K562 (cell line): ENCODE data around the gene GPAT3. TPM values are rescaled to one million over a fixed set of nuclear protein-coding genes. Genes with fewer than 3 reads are reported as not detected.
A peak's percentile ranks its signal among the peaks of the same experiment; 100 is the strongest.

Experiments
- CREBBP ChIP-seq: IDR thresholded peaks from one replicate; pipeline ENCODE4 v1.6.1; 2012; ENCODE audit warnings: low read depth, mild to moderate bottlenecking, control low read depth, inconsistent platforms, low read length
- NR4A1 ChIP-seq, 2 experiments: fragments of 250-450 bp in 1 of 2; fragments of 450-650 bp in 1 of 2; sonication (Bioruptor Pico) in 1 of 2; IDR thresholded peaks; 2 replicates each; pipeline versions ENCODE4 v1.4.0 to v1.6.1; 2016 to 2020; ENCODE audit warnings: mild to moderate bottlenecking in 2 of 2, missing compliant biosample characterization in 1 of 2, missing genetic modification characterization in 1 of 2, moderate library complexity in 1 of 2
- POLR2AphosphoS5 ChIP-seq: IDR thresholded peaks from 2 replicates; pipeline ENCODE4 v1.6.1; 2011; ENCODE audit warnings: mild to moderate bottlenecking, low read depth, low read length, moderate library complexity; ENCODE audit not compliant: control insufficient read depth, insufficient read depth
- RB1 ChIP-seq: fragments of 450-650 bp; IDR thresholded peaks from 2 replicates; pipeline ENCODE4 v1.6.1; 2017; ENCODE audit warnings: low read depth, mild to moderate bottlenecking
- RBM15 ChIP-seq: fragments of 200-400 bp; formaldehyde crosslinking; IDR thresholded peaks from 2 replicates; pipeline ENCODE4 v1.6.1; 2018; ENCODE audit warnings: mild to moderate bottlenecking, low read length, moderate library complexity; ENCODE audit not compliant: insufficient read depth
- RBM22 ChIP-seq: fragments of 200-400 bp; formaldehyde crosslinking; IDR thresholded peaks from 2 replicates; pipeline ENCODE4 v1.6.1; 2018; ENCODE audit warnings: low read length, low read depth; ENCODE audit not compliant: poor library complexity, severe bottlenecking
- SP1 ChIP-seq: sonication (generic); formaldehyde crosslinking; IDR thresholded peaks from 2 replicates; pipeline ENCODE4 v1.8.1; 2022; ENCODE audit warnings: mild to moderate bottlenecking, missing genetic modification reagents
- SPI1 ChIP-seq: IDR thresholded peaks from 2 replicates; pipeline ENCODE4 v1.6.1; 2011; ENCODE audit warnings: low read depth, low read length, control low read depth, borderline replicate concordance
- TAL1 ChIP-seq: fragments of 450-650 bp; IDR thresholded peaks from 2 replicates; pipeline ENCODE4 v1.6.1; 2016; ENCODE audit warnings: mild to moderate bottlenecking
- TEAD4 ChIP-seq, 2 experiments: sonication (generic) in 1 of 2; formaldehyde crosslinking in 1 of 2; IDR thresholded peaks; 2 replicates each; pipeline versions ENCODE4 v1.6.1 to v1.8.0; 2012 to 2022; ENCODE audit warnings: borderline replicate concordance in 1 of 2, inconsistent platforms in 1 of 2, low read length in 1 of 2, mild to moderate bottlenecking in 1 of 2, missing genetic modification reagents in 1 of 2
- ZEB2 ChIP-seq: fragments of 450-650 bp; IDR thresholded peaks from 2 replicates; pipeline ENCODE4 v1.6.1; 2016
- ZNF217 ChIP-seq: sonication (generic); formaldehyde crosslinking; IDR thresholded peaks from 2 replicates; pipeline ENCODE4 v1.8.0; 2022; ENCODE audit warnings: mild to moderate bottlenecking, missing genetic modification reagents
- ZNF239 ChIP-seq: fragments of 250-450 bp; sonication (Bioruptor Pico); IDR thresholded peaks from 2 replicates; pipeline ENCODE4 v1.4.0; 2020; ENCODE audit warnings: mild to moderate bottlenecking
- ZNF274 ChIP-seq: IDR thresholded peaks from 2 replicates; pipeline ENCODE4 v1.6.1; 2011; ENCODE audit warnings: low read depth, mild to moderate bottlenecking, low read length, moderate library complexity, borderline replicate concordance
- ZNF384 ChIP-seq: IDR thresholded peaks from 2 replicates; pipeline ENCODE4 v1.6.1; 2012; ENCODE audit warnings: low read depth, low read length, improper control_type of control experiment
- ZNF561 ChIP-seq: fragments of 450-650 bp; formaldehyde crosslinking; conservative IDR thresholded peaks from 2 replicates; pipeline ENCODE4 v1.4.0; 2020; ENCODE audit warnings: mild to moderate bottlenecking, moderate library complexity
- ZNF586 ChIP-seq: fragments of 450-650 bp; formaldehyde crosslinking; conservative IDR thresholded peaks from 2 replicates; pipeline ENCODE4 v1.4.0; 2020; ENCODE audit warnings: mild to moderate bottlenecking, moderate library complexity
- ZNF699 ChIP-seq: fragments of 250-450 bp; sonication (Bioruptor Pico); IDR thresholded peaks from 2 replicates; pipeline ENCODE4 v1.8.0; 2021; ENCODE audit warnings: mild to moderate bottlenecking, moderate library complexity; ENCODE audit not compliant: insufficient replicate concordance
- polyA plus RNA-seq, 8 experiments: library from polyadenylated mRNA; depleted of rRNA in 4 of 8; stranded (reverse) in 5 of 8; unstranded in 3 of 8; fragments of >200 nt; fragmentation: Nextera tagmentation in 2 of 8; fragmentation: Illumina TruSeq in 1 of 8; extraction: Ambion mirVana in 2 of 8; extraction: Trizol in 1 of 8; gene quantifications; 2 replicates each; pipeline versions ENCODE4 v1.2.1 to v1.2.3, GENCODE V29; 2011 to 2014; ENCODE audit warnings: inconsistent platforms in 1 of 8, missing spikeins in 1 of 8
- total RNA-seq, 7 experiments: library from RNA; depleted of rRNA in 6 of 7; stranded (reverse); fragments of >200 nt in 6 of 7; fragmentation: Illumina TruSeq in 2 of 7; extraction: Trizol in 2 of 7; gene quantifications; 2 replicates each; pipeline versions ENCODE4 v1.2.1 to v1.2.3, GENCODE V29; 2011 to 2021; ENCODE audit warnings: low replicate concordance in 1 of 7
- TF ChIP-seq, protein P1 (sequence below): fragments of 250-450 bp; sonication (Bioruptor Pico); IDR thresholded peaks from 2 replicates; pipeline ENCODE4 v1.5.0; 2021
- TF ChIP-seq, protein P2 (sequence below): sonication (generic); formaldehyde crosslinking; IDR thresholded peaks from 2 replicates; pipeline ENCODE4 v1.8.0; 2022; ENCODE audit warnings: mild to moderate bottlenecking, low read depth, missing genetic modification reagents
- TF ChIP-seq, protein P3 (sequence below): fragments of 250-450 bp; sonication (Bioruptor Pico); IDR thresholded peaks from 2 replicates; pipeline ENCODE4 v1.4.0; 2020
- TF ChIP-seq, protein P4 (sequence below): fragments of 250-450 bp; sonication (Bioruptor Pico); IDR thresholded peaks from 2 replicates; pipeline ENCODE4 v1.4.0; 2020; ENCODE audit warnings: borderline replicate concordance

GPAT3 gene
- total and polyA plus RNA-seq, 9 of the 15 experiments (the other 6 are each of a cell fraction or from before 2014, with no cell fraction given), result 4.1 to 16.1 (median 13.1) TPM

DNA sequence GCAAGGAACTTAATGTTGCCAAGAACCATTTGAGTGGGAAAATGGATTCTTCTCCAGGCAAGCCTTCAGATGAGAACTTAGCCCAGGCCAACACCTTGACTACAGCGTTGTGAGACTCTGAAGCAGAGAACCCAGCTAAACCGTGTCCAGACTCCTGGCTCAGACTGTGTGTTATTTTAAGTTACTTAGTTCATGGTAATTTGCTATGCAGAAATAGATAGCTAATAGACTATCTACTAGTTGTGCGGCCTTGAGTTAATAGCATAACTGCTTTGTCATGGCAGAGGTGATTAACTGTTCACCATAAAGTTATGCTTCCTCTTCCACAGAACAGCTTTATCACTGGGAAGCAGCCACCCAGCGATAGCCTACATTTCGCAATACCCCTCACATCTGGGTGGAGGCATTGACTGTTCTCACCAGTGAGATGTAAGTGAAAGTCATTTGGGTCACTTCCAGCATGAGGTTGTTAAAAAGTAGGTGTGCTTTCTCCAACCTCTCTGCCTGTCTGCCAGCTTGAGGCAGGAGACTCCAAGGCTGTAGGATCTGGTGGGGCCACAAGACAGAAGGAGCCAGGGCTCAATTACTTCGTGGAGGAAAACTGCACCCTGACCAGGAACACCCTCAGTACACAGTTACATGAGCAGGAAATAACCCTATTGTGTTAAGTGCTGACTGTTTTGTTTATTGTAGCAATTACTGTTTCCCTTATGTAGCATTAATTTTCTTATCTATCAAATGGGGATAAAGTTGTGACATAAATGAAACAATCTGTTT lies 94.2 kb downstream of the GPAT3 start (continued):
- TF ChIP-seq ZNF274, result peak; percentile 66; the same call in 1 of the 2 replicates
- TF ChIP-seq, protein P1, sequence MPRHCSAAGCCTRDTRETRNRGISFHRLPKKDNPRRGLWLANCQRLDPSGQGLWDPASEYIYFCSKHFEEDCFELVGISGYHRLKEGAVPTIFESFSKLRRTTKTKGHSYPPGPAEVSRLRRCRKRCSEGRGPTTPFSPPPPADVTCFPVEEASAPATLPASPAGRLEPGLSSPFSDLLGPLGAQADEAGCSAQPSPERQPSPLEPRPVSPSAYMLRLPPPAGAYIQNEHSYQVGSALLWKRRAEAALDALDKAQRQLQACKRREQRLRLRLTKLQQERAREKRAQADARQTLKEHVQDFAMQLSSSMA, result no peak
- TF ChIP-seq SPI1, result no peak
- TF ChIP-seq ZNF699 (CRISPR knock-in tag), result no peak
- no peak for TF ChIP-seq ZNF239 (CRISPR knock-in tag)
- TF ChIP-seq TEAD4 (IDR thresholded peaks at IDR 0.05; ENCODE audit: low read length), result peak; percentile 98
- TF ChIP-seq TEAD4 (CRISPR knock-in tag; IDR thresholded peaks at IDR 0.05; ENCODE audit: borderline replicate concordance), result no peak
- peak; percentile 97 for TF ChIP-seq TAL1
- TF ChIP-seq RBM22, result no peak
- TF ChIP-seq POLR2AphosphoS5, result peak; percentile 98
- TF ChIP-seq, protein P2, sequence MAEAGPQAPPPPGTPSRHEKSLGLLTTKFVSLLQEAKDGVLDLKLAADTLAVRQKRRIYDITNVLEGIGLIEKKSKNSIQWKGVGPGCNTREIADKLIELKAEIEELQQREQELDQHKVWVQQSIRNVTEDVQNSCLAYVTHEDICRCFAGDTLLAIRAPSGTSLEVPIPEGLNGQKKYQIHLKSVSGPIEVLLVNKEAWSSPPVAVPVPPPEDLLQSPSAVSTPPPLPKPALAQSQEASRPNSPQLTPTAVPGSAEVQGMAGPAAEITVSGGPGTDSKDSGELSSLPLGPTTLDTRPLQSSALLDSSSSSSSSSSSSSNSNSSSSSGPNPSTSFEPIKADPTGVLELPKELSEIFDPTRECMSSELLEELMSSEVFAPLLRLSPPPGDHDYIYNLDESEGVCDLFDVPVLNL (CRISPR knock-in tag), result no peak
- TF ChIP-seq CREBBP, result no peak
- TF ChIP-seq, protein P3, sequence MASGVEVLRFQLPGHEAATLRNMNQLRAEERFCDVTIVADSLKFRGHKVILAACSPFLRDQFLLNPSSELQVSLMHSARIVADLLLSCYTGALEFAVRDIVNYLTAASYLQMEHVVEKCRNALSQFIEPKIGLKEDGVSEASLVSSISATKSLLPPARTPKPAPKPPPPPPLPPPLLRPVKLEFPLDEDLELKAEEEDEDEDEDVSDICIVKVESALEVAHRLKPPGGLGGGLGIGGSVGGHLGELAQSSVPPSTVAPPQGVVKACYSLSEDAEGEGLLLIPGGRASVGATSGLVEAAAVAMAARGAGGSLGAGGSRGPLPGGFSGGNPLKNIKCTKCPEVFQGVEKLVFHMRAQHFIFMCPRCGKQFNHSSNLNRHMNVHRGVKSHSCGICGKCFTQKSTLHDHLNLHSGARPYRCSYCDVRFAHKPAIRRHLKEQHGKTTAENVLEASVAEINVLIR, result no peak
- TF ChIP-seq ZNF384, result no peak
- TF ChIP-seq RB1, result no peak; the same call in 1 of the 2 replicates
- TF ChIP-seq RBM15, result no peak
- TF ChIP-seq ZEB2, result peak; percentile 92
- TF ChIP-seq ZNF561, result no peak
- TF ChIP-seq, protein P4, sequence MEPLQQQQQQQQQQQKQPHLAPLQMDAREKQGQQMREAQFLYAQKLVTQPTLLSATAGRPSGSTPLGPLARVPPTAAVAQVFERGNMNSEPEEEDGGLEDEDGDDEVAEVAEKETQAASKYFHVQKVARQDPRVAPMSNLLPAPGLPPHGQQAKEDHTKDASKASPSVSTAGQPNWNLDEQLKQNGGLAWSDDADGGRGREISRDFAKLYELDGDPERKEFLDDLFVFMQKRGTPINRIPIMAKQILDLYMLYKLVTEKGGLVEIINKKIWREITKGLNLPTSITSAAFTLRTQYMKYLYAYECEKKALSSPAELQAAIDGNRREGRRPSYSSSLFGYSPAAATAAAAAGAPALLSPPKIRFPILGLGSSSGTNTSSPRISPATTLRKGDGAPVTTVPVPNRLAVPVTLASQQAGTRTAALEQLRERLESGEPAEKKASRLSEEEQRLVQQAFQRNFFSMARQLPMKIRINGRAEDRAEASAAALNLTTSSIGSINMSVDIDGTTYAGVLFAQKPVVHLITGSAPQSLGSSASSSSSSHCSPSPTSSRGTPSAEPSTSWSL (CRISPR knock-in tag), result no peak
- no peak for TF ChIP-seq NR4A1 (CRISPR knock-in tag; IDR thresholded peaks at IDR 0.05)
- peak; percentile 87 for TF ChIP-seq NR4A1 (tag; IDR thresholded peaks at IDR 0.05)
- no peak for TF ChIP-seq ZNF217 (CRISPR knock-in tag)
- peak; percentile 83 for TF ChIP-seq SP1 (CRISPR knock-in tag)
- TF ChIP-seq ZNF586 (CRISPR knock-in tag), result no peak
